ENCODE measurements around the gene TOMM22. TPM values are rescaled to one million over a fixed set of nuclear protein-coding genes. Genes with fewer than 3 reads are reported as not detected.

TOMM22 gene
- total RNA-seq, 1 experiment from 2014 or later, result 79.3 TPM

DNA sequence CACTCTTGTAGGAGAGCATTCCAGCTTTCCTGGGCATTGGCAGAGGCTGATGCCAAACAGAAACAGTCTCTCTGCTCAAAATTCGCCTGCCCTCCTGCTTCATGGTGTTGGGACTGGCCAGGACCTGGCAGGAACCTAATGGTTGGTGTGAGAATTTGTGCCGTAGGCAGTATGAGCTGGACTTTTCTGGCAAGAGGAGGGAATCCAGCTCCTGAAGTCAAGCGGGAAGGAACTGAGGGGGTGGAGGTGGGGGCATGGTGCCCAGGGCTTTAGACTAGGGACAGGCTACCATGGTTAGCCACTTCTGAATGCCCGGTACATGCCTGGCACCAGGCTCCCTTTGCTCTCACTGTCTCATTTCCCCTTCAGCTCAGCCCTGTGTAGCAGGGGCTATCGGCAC lies 6.9 kb upstream of the TOMM22 start:
- Histone ChIP-seq H3K4me3 (ENCODE audit: insufficient read depth, low read depth, low read length) (no peak overlapping the region), H3K36me3 (replicated peaks; ENCODE audit: control insufficient read depth, insufficient read depth, low read length) (peaks cover 12% of the 10 kb centered on the region), H3K27me3 (ENCODE audit: control insufficient read depth, insufficient read depth, low read length) (no peaks in the 10 kb centered on the region)
- DNase-seq, result no peak

DNA sequence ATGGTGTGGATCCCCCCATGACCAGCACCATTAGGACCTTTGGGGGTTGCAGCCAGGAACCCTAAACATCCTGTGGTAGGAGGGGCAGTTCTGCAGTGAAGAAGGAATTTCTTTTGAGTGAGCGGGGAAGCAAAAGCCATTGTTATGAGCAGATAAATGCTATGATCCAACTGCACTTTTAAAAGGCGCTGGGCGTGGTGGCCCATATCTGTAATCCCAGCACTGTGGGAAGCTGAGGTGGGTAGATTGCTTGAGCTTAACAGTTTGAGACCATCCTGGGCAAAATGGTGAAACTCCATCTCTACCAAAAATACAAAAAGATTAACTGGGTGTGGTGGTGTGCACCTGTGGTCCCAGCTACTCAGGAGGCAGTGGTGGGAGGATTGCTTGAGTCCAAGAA lies 5.9 kb upstream of the TOMM22 start:
- no peak overlapping the region for H3K4me3 ChIP-seq (ENCODE audit: insufficient read depth, low read depth, low read length)
- H3K36me3 ChIP-seq (replicated peaks; ENCODE audit: control insufficient read depth, insufficient read depth, low read length), result peaks cover 12% of the 10 kb centered on the region
- no peak for DNase-seq
- no peaks in the 10 kb centered on the region for H3K27me3 ChIP-seq (ENCODE audit: control insufficient read depth, insufficient read depth, low read length)

DNA sequence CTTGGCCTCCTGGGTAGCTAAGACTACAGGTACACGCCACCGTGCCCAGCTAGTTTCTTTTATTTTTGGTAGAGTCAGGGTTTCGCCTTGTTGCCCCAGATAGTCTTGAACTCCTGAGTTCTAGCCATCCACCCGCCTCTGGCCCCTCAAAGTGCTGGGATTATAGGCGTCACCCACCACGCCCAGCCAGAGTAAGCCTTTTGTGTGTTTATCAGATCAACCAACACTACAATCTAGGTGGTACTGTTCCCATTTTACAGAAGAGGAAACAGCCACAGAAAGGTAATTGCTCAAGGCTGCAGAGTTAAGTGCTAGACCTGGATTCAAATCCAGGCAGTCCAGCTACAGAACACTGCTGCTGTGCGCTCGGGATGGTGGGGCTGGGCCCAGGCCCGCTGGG lies 3.1 kb downstream of the TOMM22 start:
- DNase-seq, result no peak
- peaks cover 17% of the 10 kb centered on the region for H3K36me3 ChIP-seq (replicated peaks; ENCODE audit: control insufficient read depth, insufficient read depth, low read length)
- H3K27me3 ChIP-seq (ENCODE audit: control insufficient read depth, insufficient read depth, low read length), result no peaks in the 10 kb centered on the region
- H3K4me3 ChIP-seq (ENCODE audit: insufficient read depth, low read depth, low read length), result no peak overlapping the region

DNA sequence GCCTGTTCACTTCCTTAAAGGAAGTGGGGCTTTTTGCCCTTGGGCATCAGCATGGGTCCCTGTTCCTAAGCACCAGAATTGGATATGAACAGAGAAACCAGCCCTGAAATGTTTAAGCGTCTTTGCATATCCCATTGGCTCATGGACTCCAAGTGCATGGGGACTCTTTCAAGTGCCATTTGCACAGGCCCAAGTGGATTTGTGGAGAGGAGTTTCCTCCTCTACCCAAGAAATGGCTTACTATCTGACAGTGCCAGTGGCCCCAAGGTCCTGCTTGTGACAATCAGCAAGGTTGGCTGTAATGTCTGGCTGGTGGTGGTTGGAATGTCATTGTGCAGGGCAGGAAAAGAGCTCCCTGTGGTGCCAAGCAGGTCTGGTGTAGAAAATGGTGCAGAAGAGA lies 4.0 kb downstream of the TOMM22 start:
- no peak for DNase-seq
- Histone ChIP-seq H3K36me3 (replicated peaks; ENCODE audit: control insufficient read depth, insufficient read depth, low read length) (peaks cover 17% of the 10 kb centered on the region), H3K27me3 (ENCODE audit: control insufficient read depth, insufficient read depth, low read length) (no peaks in the 10 kb centered on the region), H3K4me3 (ENCODE audit: insufficient read depth, low read depth, low read length) (no peak overlapping the region)

DNA sequence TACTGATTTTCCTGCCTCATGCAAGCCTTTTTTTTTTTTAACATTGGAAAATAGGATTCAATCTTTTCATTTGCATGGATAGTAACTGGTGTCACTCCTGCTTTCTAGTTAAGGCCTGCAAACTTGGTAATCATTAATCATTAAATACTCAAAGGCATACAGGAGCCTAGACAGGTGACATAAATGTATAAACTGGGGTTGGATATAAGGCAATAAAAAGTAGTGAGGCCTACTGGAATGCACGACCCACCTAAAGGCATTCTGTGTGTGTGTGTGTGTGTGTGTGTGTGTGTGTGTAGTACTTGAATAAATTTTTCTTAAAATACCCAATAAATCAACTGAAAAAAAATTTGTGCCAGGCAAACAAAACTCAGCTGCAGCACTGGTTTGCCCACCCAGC lies 7.9 kb downstream of the TOMM22 start:
- peaks cover 12% of the 10 kb centered on the region for H3K36me3 ChIP-seq (replicated peaks; ENCODE audit: control insufficient read depth, insufficient read depth, low read length)
- DNase-seq, result no peak
- no peak overlapping the region for H3K4me3 ChIP-seq (ENCODE audit: insufficient read depth, low read depth, low read length)

DNA sequence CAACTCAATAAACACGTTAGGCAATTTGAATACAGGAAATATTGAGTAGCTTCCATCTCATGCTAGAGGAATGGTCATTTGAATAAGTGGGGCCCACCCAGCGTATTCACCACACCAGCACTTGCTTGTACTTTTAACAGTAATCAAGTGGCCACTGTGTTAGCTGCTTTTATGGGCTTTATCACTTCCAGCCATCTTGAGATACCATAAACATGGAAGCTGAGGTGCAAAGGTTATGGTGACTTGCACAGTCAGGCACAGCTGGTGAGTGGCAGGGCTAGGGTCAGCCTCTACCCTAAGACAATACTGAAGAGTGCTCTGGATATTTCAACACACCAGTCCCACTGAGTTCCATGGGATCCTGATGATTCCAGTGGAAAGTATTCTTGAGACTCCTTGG lies 12.3 kb downstream of the TOMM22 start:
- Histone ChIP-seq H3K27me3 (ENCODE audit: control insufficient read depth, insufficient read depth, low read length) (no peaks in the 10 kb centered on the region), H3K4me3 (ENCODE audit: insufficient read depth, low read depth, low read length) (no peak overlapping the region), H3K36me3 (replicated peaks; ENCODE audit: control insufficient read depth, insufficient read depth, low read length) (peaks cover 2% of the 10 kb centered on the region)
- DNase-seq, result no peak

More for the DNA sequence above, 7.9 kb downstream of the TOMM22 start:
- no peaks in the 10 kb centered on the region for H3K27me3 ChIP-seq (ENCODE audit: control insufficient read depth, insufficient read depth, low read length)

DNA sequence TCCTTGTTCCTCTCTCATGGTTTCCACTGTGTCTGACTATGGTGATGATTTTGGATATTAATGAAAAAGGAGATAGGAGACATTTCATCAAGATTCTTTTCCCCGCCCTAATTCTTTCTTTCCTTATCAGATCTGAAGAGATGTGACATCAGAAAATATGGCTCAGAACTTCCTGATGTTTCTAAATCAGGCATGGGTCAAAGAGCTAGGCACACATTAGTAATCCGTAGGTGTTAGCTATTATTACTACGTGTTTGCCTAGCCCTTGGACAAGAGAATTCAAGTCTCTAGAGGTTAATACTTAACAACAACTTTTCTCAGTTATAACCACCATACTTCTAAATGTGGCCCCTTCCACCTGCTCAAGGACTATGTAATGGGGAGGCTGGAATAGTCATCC lies 13.2 kb downstream of the TOMM22 start:
- H3K36me3 ChIP-seq (replicated peaks; ENCODE audit: control insufficient read depth, insufficient read depth, low read length), result peaks cover 1% of the 10 kb centered on the region; the same call in 1 of the 2 replicates
- no peak overlapping the region for H3K4me3 ChIP-seq (ENCODE audit: insufficient read depth, low read depth, low read length)
- no peaks in the 10 kb centered on the region for H3K27me3 ChIP-seq (ENCODE audit: control insufficient read depth, insufficient read depth, low read length)
- DNase-seq, result no peak

DNA sequence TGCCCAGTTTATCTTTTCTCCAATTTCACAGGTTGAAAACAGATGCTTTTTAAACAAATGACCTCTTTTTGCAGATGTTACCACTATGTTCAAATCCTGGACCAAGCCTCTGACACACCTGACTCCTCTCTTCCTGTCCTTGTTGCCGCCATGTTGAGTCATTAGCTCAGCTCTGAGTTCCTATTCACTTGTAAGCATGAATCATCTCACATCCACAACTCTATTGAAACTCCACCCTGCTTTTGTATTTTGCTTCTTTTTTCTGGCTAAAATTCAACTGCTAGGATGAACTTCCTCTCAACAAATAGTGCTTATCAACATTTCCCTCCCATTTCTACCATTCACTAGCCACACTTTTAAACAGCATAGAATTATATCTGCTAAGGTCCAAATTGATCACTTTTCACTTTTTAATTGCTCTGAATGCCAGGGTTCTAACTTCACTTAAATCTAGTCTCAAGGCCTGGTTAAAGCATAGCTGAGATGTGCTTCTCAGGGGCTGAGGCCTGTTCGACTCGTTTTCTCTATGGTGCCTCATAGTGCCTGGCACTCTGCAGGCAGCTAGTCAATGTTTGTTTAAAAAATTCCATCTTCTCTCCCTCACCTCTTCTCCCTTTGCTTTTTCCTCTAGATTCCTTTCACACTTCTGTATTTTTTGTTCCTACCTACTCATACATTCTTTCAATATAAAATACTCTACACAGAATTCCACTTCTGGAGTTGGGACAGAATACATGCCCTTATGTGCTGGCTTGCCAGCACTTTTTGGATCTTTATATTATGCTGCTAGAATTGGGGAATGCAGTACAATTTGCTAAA lies 15.1 kb downstream of the TOMM22 start:
- Histone ChIP-seq H3K4me3 (ENCODE audit: insufficient read depth, low read depth, low read length) (no peak overlapping the region), H3K27me3 (ENCODE audit: control insufficient read depth, insufficient read depth, low read length) (no peaks in the 10 kb centered on the region), H3K36me3 (replicated peaks; ENCODE audit: control insufficient read depth, insufficient read depth, low read length) (0 out of 2 replicates have a peak, but pooled peaks cover 1% of the 10 kb centered on the region)
- DNase-seq, result no peak

DNA sequence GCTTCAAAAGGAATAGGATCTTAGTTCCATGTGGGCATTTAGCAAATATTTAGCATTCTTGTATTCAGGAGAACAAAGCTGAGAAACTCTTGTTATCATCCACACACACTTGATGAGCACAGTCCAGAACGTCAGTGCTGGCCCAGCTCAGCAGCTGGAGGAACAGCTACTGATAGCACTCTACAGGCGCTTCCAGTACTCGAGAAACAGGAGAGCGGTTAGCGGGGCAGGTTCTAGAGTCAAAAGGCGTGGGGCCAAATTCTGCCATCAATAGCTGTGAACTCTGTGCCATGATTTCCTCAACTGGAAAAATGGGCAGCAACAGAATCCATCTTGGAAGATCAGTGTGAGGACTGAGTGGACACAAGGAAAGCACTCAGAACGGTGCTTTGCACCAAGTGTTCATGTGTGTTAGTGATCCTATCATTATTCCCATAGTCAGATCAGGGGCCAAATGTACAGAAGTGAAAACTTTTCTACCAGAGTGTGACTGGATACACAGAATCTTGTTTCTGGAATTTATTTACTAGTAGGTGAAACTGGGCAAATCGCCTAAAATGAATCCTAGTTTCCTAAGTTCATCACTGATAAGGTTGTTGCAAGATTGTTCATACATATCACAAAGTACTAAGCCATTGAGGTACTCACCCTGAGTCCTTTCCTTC lies 15.8 kb downstream of the TOMM22 start:
- 0 out of 2 replicates have a peak, but pooled peaks cover 1% of the 10 kb centered on the region for H3K36me3 ChIP-seq (replicated peaks; ENCODE audit: control insufficient read depth, insufficient read depth, low read length)
- H3K4me3 ChIP-seq (ENCODE audit: insufficient read depth, low read depth, low read length), result no peak overlapping the region
- DNase-seq, result no peak
- H3K27me3 ChIP-seq (ENCODE audit: control insufficient read depth, insufficient read depth, low read length), result no peaks in the 10 kb centered on the region

DNA sequence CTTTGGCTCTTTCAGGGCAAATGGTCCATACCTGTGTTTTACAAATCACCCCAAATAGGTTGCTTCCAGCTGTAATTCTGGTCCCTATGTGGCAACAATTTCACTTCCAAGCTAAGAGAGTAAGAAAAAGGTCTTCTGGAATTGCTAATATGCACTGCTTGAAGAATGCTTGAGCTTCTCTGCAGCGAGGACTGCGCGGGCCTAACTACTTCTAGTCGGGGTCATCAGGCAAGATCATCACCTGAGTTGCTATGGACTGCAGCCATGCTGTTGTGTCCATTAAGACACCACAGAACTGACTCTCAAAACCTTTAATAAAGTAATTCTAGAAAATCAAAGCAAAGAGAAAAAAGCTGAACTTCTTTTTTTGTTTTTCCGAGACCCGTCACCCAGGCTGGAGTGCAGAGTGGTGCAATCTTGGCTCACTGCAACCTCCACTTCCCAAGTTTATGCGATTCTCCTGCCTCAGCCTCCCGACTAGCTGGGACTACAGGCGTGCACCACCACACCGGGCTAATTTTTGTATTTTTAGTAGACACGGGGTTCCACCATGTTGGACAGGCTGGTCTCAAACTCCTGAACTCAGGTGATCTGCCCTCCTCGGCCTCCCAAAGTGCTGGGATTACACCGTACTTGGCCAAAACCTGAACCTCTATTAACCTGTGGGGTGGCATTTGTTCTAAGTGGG lies 16.8 kb downstream of the TOMM22 start:
- 0 out of 2 replicates have a peak, but pooled peaks cover 1% of the 10 kb centered on the region for H3K36me3 ChIP-seq (replicated peaks; ENCODE audit: control insufficient read depth, insufficient read depth, low read length)
- no peak overlapping the region; the same call in 1 of the 2 replicates for H3K4me3 ChIP-seq (ENCODE audit: insufficient read depth, low read depth, low read length)
- no peak for DNase-seq
- no peaks in the 10 kb centered on the region for H3K27me3 ChIP-seq (ENCODE audit: control insufficient read depth, insufficient read depth, low read length)

DNA sequence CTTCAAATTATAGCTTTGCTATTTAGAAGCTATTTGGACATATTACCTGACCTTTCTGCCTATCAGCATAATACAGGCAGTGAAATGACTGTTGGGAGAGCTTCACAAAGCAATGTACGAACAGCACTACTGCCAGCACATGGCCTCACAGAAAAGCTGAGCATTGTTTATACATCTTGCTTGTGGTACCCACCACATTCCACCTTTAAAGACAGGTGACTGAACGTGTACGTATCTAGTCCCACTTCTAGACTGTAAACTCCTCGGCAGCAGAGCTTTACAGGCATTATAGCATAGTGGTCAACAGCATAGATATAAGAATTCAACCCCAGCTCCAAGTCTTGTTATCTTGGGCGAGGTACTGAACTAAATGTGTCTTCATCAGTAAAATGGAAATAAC lies 17.4 kb downstream of the TOMM22 start:
- 0 out of 2 replicates have a peak, but pooled peaks cover 1% of the 10 kb centered on the region for H3K36me3 ChIP-seq (replicated peaks; ENCODE audit: control insufficient read depth, insufficient read depth, low read length)
- H3K27me3 ChIP-seq (ENCODE audit: control insufficient read depth, insufficient read depth, low read length), result no peaks in the 10 kb centered on the region
- peak overlapping the region; percentile 82; the same call in 1 of the 2 replicates for H3K4me3 ChIP-seq (ENCODE audit: insufficient read depth, low read depth, low read length)
- DNase-seq, result no peak

DNA sequence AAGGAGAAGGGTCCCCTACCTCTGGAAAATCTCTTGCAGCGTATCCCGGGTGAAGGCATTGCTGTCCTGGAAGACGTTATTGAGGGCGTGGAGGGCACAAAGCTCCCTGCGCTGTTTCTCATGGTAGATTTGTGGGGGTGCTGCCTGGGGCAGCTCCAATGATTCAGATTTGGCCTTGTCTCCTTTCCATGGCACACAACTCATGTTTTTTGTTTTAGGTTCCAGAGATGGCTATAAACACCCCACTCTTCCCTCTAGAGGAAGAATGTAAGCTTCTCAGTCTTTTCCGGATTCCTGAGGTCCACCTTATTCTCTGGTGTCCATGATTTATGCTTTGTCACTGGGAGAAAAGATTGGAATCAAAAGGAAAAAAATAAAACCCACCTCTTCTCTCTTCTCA lies 18.0 kb downstream of the TOMM22 start:
- peak overlapping the region; percentile 82 for H3K4me3 ChIP-seq (ENCODE audit: insufficient read depth, low read depth, low read length)
- H3K36me3 ChIP-seq (replicated peaks; ENCODE audit: control insufficient read depth, insufficient read depth, low read length), result no peaks in the 10 kb centered on the region
- DNase-seq, result no peak
- no peaks in the 10 kb centered on the region for H3K27me3 ChIP-seq (ENCODE audit: control insufficient read depth, insufficient read depth, low read length)

DNA sequence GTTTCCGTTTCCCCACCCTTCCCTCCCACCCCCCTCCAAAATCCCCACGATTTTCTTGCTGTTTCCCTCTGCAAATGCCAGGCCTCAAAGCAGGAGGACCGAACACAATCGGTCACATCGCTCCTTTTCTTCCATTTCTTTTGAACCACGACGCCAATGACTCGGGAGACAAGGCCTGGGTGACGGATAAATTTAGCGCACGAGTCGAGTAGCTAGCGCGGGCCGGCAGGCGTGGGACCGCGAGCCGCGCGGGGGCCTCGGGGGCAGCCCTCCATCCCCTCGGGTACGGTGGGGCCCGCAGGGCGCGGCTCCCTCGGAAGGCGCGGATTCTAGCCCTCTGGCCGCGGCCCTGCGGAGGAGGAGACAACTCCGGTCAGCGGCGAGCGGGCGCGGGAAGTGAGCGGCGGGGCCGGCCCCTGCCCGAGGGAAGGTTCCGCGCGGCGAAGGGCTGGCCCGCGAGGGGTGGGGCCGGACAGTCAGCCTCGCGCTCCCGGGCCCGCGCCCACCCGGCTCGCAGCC lies 18.6 kb downstream of the TOMM22 start:
- no peak for DNase-seq

DNA sequence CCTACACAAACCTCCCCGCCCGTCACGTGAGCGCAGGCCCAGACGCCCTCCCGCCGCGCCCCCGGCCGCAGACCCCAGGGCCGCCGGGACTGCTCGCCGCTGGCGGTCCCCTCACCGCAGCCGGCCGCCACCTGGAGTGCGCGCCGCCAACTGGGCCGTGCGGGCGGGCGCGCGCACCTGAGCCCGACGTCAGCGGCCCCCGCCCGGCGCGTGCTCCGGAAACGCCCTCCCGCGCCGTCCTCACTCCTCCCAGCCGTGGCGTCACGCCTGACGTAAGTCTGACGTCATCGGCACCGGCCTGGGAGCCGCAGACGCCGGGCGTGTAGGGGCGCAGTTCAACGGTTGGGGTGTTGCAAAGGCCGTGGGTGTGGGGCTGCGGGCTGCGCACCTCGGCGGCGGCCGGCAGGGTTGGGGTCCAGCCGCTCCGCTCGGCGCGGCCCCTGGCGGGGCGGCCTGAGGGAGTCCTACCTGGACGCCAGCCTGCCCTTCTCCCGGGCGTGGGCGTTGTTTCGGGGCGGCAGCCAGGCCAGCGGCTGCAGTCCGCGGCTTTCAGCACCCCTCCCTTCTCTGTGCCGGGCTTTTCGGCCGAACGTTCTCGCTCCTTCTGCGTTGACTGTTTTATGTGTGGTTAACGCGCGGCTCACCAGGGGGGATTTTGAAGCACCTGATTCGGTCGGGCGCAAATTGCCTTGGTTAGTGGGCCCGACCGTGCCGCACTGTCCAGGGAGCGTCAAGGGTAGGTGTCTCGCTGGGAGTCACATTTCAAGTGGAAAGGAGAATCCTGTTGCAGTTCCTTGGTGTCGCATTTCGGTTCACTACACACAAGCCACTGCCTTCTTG lies 19.3 kb downstream of the TOMM22 start, which contains the start of gene JOSD1:
Gene JOSD1 (minus strand): TSS at position 155 of the 840 bp plus-strand sequence. CDS start 956 bp downstream, outside the sequence.
- no peaks in the 10 kb centered on the region for H3K27me3 ChIP-seq (ENCODE audit: control insufficient read depth, insufficient read depth, low read length)
- H3K4me3 ChIP-seq (ENCODE audit: insufficient read depth, low read depth, low read length), result peak within 1 kb of the TSS; percentile 82
- DNase-seq, result peak; percentile 98
- H3K36me3 ChIP-seq (replicated peaks; ENCODE audit: control insufficient read depth, insufficient read depth, low read length), result no peaks in the 10 kb centered on the region

More for the DNA sequence above, 18.6 kb downstream of the TOMM22 start:
- peak overlapping the region; percentile 82 for H3K4me3 ChIP-seq (ENCODE audit: insufficient read depth, low read depth, low read length)
- no peaks in the 10 kb centered on the region for H3K27me3 ChIP-seq (ENCODE audit: control insufficient read depth, insufficient read depth, low read length)
- H3K36me3 ChIP-seq (replicated peaks; ENCODE audit: control insufficient read depth, insufficient read depth, low read length), result no peaks in the 10 kb centered on the region
